ENCODE results near the gene VCP.

VCP gene

DNA sequence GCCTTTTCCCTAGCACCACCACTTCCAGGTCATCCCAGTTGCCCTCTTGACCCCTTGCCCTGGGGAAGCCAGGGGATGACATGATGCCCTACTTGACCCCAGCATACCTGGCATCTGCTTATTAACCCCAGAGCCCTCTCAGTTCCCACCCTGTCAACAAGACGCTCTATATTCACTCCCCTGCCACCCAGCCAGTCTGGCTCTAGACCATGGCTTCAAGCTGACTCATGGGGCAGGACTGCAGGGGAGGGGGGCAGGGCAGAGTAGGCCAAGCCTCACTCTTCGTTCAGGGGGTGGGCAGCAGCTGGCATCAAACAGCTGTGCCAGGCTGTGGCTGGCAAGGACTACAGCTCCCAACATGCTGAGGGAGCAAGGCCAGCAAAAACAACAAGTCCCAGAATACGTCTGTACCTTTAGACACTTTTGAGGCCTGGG lies 37.9 kb upstream of the VCP start:
- peak overlapping the region; percentile 74 for H3K4me3 ChIP-seq (ENCODE audit: severe bottlenecking)
- peak; percentile 85 for DNase-seq (ENCODE audit: low spot score)
- peak; percentile 20 for ATAC-seq (ENCODE audit: low read depth)

DNA sequence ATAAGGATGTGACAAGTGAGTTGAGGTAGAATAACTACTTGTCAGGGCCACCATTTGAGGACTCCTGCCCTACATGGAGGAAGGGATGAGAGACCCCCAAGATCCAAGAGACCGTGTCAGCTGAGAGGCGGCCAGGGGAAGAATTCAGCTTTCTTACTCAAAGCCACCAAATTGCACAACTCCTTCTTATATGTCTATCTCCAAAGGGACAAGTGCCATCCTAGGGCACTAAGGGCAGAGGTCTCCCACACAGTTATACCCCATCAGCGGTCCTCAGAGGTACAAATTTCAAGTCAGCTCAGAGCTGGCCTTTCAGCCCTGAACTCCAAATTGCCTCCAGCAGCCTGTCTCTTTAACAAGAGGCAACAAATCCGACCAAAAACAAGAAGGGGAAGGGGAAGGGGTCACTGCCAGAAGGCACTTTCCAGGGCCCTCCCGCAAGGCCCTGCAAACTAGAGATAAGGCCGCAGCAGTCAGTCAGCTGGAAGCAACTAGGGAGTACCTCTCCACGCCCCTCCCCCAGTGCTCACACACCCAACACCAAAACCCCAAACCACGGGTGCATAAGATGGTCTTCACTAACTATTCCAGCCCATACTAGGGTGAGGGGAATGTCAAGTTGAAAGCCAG lies 36.6 kb upstream of the VCP start:
- ATAC-seq (ENCODE audit: low read depth), result no peak
- no peaks in the 10 kb centered on the region for H3K27me3 ChIP-seq (ENCODE audit: insufficient read depth, poor library complexity, severe bottlenecking)
- no peak for DNase-seq (ENCODE audit: low spot score)
- peaks cover 42% of the 10 kb centered on the region for H3K36me3 ChIP-seq (ENCODE audit: low read depth)
- no peaks in the 10 kb centered on the region for H3K9me3 ChIP-seq (ENCODE audit: severe bottlenecking)
- H3K27ac ChIP-seq (ENCODE audit: poor library complexity, severe bottlenecking), result peak overlapping the region; percentile 94
- H3K4me1 ChIP-seq (ENCODE audit: insufficient read depth, poor library complexity, severe bottlenecking), result peaks cover 23% of the 10 kb centered on the region
- H3K4me3 ChIP-seq (ENCODE audit: severe bottlenecking), result no peak overlapping the region
- TF ChIP-seq, protein P1, sequence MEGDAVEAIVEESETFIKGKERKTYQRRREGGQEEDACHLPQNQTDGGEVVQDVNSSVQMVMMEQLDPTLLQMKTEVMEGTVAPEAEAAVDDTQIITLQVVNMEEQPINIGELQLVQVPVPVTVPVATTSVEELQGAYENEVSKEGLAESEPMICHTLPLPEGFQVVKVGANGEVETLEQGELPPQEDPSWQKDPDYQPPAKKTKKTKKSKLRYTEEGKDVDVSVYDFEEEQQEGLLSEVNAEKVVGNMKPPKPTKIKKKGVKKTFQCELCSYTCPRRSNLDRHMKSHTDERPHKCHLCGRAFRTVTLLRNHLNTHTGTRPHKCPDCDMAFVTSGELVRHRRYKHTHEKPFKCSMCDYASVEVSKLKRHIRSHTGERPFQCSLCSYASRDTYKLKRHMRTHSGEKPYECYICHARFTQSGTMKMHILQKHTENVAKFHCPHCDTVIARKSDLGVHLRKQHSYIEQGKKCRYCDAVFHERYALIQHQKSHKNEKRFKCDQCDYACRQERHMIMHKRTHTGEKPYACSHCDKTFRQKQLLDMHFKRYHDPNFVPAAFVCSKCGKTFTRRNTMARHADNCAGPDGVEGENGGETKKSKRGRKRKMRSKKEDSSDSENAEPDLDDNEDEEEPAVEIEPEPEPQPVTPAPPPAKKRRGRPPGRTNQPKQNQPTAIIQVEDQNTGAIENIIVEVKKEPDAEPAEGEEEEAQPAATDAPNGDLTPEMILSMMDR (IDR thresholded peaks at IDR 0.05; ENCODE audit: poor library complexity, severe bottlenecking), result no peak

More for the DNA sequence above, 37.9 kb upstream of the VCP start:
- H3K27ac ChIP-seq (ENCODE audit: poor library complexity, severe bottlenecking), result peak overlapping the region; percentile 94
- H3K36me3 ChIP-seq (ENCODE audit: low read depth), result peaks cover 34% of the 10 kb centered on the region
- H3K4me1 ChIP-seq (ENCODE audit: insufficient read depth, poor library complexity, severe bottlenecking), result peaks cover 23% of the 10 kb centered on the region
- TF ChIP-seq, protein P1 (IDR thresholded peaks at IDR 0.05; ENCODE audit: poor library complexity, severe bottlenecking), result no peak
- H3K27me3 ChIP-seq (ENCODE audit: insufficient read depth, poor library complexity, severe bottlenecking), result no peaks in the 10 kb centered on the region
- no peaks in the 10 kb centered on the region for H3K9me3 ChIP-seq (ENCODE audit: severe bottlenecking)

DNA sequence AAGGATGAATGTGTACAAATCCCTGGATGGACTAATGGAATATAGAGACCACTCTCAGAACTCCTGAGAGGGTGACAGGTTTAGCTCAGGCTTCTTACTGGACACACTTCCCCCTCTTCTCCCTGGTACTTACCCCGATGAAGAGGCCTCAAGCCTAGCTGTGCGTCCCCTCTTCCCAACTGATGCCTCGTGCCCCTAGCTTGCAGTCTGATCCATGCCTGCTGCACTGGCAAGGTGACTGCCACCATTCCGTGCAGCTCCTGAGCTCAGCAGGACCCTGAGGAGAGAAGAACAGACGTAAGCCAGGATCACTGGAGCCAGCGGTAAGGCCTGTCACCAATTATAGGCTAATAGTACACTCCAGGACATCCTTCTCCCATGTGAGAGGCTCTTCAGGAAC lies 36.0 kb upstream of the VCP start:
- H3K27me3 ChIP-seq (ENCODE audit: insufficient read depth, poor library complexity, severe bottlenecking), result no peaks in the 10 kb centered on the region

DNA sequence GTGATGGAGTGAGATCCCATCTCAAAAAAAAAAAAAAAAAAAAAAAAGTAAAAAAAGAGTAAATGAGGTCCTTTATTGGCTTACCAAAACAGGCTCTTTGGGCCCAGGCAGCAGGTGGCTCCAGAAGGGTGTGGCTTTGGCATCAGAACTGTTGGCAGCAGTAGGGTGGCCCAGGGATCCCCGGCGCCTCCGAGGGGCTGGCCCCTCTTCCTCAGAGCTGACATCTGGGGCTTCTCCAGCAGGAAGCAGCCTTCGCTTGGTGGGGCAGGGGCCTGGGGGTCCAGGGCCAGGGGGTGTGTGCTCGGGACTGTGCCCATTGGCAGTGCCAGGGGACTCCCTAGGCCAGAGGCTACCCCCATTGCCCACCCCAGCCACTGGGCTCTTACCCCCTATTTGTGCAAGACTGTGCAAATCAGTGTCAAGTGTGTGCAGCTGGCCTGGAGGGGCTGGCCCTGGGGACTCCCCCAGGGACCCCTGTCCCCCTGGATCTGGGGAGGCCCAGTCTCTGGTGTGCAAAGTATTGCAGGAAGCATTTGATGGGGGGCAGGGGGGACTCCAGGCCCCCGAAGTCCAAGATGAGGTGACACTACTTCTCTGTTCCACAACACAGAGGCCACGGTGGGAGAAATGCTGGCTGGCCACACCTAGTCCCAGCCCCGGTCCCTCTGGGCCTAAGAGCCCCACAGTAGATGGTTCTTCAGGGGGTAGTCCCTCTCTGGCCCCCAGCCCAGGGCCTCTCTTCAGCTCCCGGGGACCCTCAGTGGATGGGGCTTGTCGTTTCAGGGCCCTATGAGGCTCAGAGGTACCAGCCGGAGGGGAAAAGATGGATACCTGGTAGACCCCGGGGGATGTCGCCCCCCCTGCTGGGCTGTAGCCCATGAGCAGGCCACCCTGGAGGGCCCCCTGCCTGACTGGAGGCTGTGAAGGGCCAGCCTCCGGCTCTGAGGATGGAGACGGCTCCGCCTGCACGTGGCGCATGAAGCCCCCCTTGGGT lies 35.2 kb upstream of the VCP start:
- Histone ChIP-seq H3K4me3 (ENCODE audit: severe bottlenecking) (no peak overlapping the region), H3K36me3 (ENCODE audit: low read depth) (peaks cover 42% of the 10 kb centered on the region), H3K27me3 (ENCODE audit: insufficient read depth, poor library complexity, severe bottlenecking) (no peaks in the 10 kb centered on the region), H3K4me1 (ENCODE audit: insufficient read depth, poor library complexity, severe bottlenecking) (peaks cover 15% of the 10 kb centered on the region), H3K27ac (ENCODE audit: poor library complexity, severe bottlenecking) (no peak overlapping the region), H3K9me3 (ENCODE audit: severe bottlenecking) (no peaks in the 10 kb centered on the region)
- DNase-seq (ENCODE audit: low spot score) (no peak), ATAC-seq (ENCODE audit: low read depth) (no peak)
- TF ChIP-seq, protein P1 (IDR thresholded peaks at IDR 0.05; ENCODE audit: poor library complexity, severe bottlenecking), result no peak

More for the DNA sequence above, 36.0 kb upstream of the VCP start:
- TF ChIP-seq, protein P1 (IDR thresholded peaks at IDR 0.05; ENCODE audit: poor library complexity, severe bottlenecking), result no peak
- peaks cover 42% of the 10 kb centered on the region for H3K36me3 ChIP-seq (ENCODE audit: low read depth)
- no peaks in the 10 kb centered on the region for H3K9me3 ChIP-seq (ENCODE audit: severe bottlenecking)
- no peak overlapping the region for H3K27ac ChIP-seq (ENCODE audit: poor library complexity, severe bottlenecking)
- H3K4me3 ChIP-seq (ENCODE audit: severe bottlenecking), result no peak overlapping the region
- peaks cover 19% of the 10 kb centered on the region for H3K4me1 ChIP-seq (ENCODE audit: insufficient read depth, poor library complexity, severe bottlenecking)
- DNase-seq (ENCODE audit: low spot score), result no peak
- no peak for ATAC-seq (ENCODE audit: low read depth)

All from RWPE2 (cell line).